NT2/D1 (cell line): ENCODE data around the gene TMEM273.

Experiments
- YY1 ChIP-seq: IDR thresholded peaks from 2 replicates; pipeline ENCODE4 v1.6.1; 2011; ENCODE audit not compliant: insufficient read length, insufficient read depth
- ZNF274 ChIP-seq: IDR thresholded peaks from 2 replicates; pipeline ENCODE4 v1.6.1; 2011; ENCODE audit warnings: mild to moderate bottlenecking, low read depth, low read length

GRCh38 chr10:49138361-49138891 is 49.8 kb downstream of the TMEM273 start:
- TF ChIP-seq ZNF274: no peak
- no peak for TF ChIP-seq YY1
